Measurements from ENCODE around the gene B2M.
"Not testable (repeated sequence)": the region's sequence is repeated elsewhere in the genome, so short reads cannot be mapped to it uniquely, and the experiment has no call there.

Gene B2M

GRCh38 chr15:44711096-44711742, at the start of gene B2M, which contains the start of gene PATL2:
Gene B2M, plus strand, starts transcription at chr15:44711517. Its CDS starts 30 bp downstream, at chr15:44711547.
Gene PATL2, minus strand, starts transcription at chr15:44711323. Its CDS starts 34,833 bp downstream, at chr15:44676490.
- DNase-seq (ENCODE audit: low read depth, low spot score): peak; percentile 87

GRCh38 chr15:44661576-44661975, 49.7 kb upstream of the B2M start:
- no peak for DNase-seq (ENCODE audit: low read depth, low spot score)

- DNase-seq (ENCODE audit: low read depth, low spot score): peak; percentile 72
Measured at GRCh38 chr15:44662478-44663409, 48.6 kb upstream of the B2M start.

- peak; percentile 94 for DNase-seq (ENCODE audit: low read depth, low spot score)
Measured at GRCh38 chr15:44663410-44664308, 47.7 kb upstream of the B2M start, which contains the start of gene SPG11. Gene SPG11, minus strand, starts transcription at chr15:44663662. Its CDS starts 15 bp downstream, at chr15:44663647.

- DNase-seq (ENCODE audit: low read depth, low spot score): no peak
Measured at GRCh38 chr15:44666210-44667038, 44.9 kb upstream of the B2M start.

- no peak for DNase-seq (ENCODE audit: low read depth, low spot score)
Measured at GRCh38 chr15:44667039-44667360, 44.3 kb upstream of the B2M start.

GRCh38 chr15:44668921-44669320, 42.4 kb upstream of the B2M start:
- DNase-seq (ENCODE audit: low read depth, low spot score): no peak

GRCh38 chr15:44670087-44670950, 41.0 kb upstream of the B2M start:
- DNase-seq (ENCODE audit: low read depth, low spot score): no peak

GRCh38 chr15:44673639-44674038, 37.7 kb upstream of the B2M start:
- DNase-seq (ENCODE audit: low read depth, low spot score): no peak

- DNase-seq (ENCODE audit: low read depth, low spot score): no peak
Measured at GRCh38 chr15:44675911-44676310, 35.4 kb upstream of the B2M start.

GRCh38 chr15:44676676-44677075, 34.6 kb upstream of the B2M start:
- no peak for DNase-seq (ENCODE audit: low read depth, low spot score)

GRCh38 chr15:44682211-44682610, 29.1 kb upstream of the B2M start:
- no peak for DNase-seq (ENCODE audit: low read depth, low spot score)

- DNase-seq (ENCODE audit: low read depth, low spot score): not testable (repeated sequence)
Measured at GRCh38 chr15:44682809-44683682, 28.3 kb upstream of the B2M start.

GRCh38 chr15:44689318-44689717, 22.0 kb upstream of the B2M start:
- DNase-seq (ENCODE audit: low read depth, low spot score): not testable (repeated sequence)

GRCh38 chr15:44690245-44690644, 21.1 kb upstream of the B2M start:
- DNase-seq (ENCODE audit: low read depth, low spot score): not testable (repeated sequence)

- DNase-seq (ENCODE audit: low read depth, low spot score): no peak
Measured at GRCh38 chr15:44692659-44693058, 18.7 kb upstream of the B2M start.

- DNase-seq (ENCODE audit: low read depth, low spot score): no peak
Measured at GRCh38 chr15:44694416-44694815, 16.9 kb upstream of the B2M start.

GRCh38 chr15:44695294-44695693, 16.0 kb upstream of the B2M start:
- DNase-seq (ENCODE audit: low read depth, low spot score): no peak

- DNase-seq (ENCODE audit: low read depth, low spot score): no peak
Measured at GRCh38 chr15:44697014-44697413, 14.3 kb upstream of the B2M start.

All from activated naive CD8-positive, alpha-beta T cell treated with anti-CD3 and anti-CD28 coated beads, Interleukin-2, amount 50 U/mL, for 16 hours (primary cell).